Activated CD4-positive, alpha-beta T cell treated with anti-CD3 and anti-CD28 coated beads, Interleukin-2, amount 50 U/mL, for 16 hours (primary cell): ENCODE results near the gene OTUD5.
"Not testable (repeated sequence)": the region's sequence is repeated elsewhere in the genome, so short reads cannot be mapped to it uniquely, and the experiment has no call there.

Experiments used
- DNase-seq: peaks from one replicate; pipeline ENCODE4 v3.0.0-alpha.2; 2020

Gene OTUD5

DNA sequence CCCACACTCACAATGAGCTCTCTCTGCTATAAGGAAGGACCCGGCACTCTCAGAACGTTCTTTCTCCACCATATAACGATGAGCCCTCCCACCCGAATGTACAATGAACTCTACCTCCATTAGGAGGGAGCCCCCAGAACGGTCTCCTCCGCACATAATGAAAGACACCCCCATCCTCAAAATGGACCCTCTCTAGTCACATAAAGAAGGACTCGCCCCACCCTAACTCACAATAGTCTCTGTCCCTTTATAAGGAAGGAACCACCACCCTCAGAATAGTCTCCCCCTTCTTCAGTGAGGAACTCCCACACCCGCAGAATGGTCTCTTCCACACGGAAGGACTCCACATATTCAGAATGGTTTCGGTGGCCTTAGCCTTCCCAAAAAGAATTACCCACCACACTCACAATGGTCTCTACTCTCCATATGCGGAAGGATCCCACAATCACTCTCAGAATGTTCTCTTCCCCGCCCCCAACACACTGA lies 46.4 kb downstream of the OTUD5 start:
- peak; percentile 24 for DNase-seq

DNA sequence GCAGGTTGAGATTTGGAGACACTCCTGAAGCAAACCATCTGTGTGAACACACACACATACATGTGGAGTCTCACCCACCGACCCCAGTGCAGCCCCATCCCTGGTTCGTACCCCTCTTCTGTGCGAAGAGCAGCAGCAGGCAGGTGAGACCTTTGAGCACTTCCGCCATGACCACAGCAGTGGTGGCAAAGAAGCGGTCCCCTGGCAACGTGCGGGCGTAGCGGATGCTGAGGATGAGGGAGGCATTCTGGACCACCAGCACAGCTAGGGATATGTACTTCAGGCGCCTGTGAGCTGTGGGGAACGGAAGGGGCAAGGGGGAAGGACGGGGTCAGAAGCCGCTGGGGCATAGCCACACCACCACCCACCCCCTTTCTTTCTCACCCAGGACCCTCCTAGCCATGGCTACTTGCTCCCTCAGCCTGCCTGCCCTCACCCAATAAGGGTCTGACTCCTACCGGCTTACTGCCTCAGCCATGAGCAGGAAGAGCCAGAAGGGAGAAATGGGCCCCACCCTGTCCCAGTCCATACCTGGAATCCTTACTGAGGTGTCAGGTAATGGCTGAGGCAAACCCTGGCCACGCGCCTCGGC lies 47.6 kb downstream of the OTUD5 start:
- no peak for DNase-seq

DNA sequence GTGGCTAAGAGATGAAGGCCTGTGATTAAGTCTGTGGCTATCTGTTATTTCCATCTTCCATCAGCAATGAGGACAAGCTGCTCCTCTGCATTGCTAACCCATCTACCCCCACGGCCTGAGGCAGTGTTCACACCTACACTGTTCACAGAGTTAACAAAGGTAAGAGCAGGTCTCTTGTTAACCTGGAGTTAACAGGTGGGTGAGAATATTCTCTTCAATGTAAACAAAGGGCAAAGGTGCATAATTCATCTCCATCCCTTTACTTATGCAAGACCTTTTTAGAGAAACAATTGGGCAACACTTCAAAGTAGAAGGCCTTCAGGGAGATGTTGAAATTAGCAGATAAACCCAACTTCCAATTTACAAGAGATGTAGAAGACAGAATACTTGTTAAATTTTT lies 48.8 kb downstream of the OTUD5 start:
- no peak for DNase-seq

DNA sequence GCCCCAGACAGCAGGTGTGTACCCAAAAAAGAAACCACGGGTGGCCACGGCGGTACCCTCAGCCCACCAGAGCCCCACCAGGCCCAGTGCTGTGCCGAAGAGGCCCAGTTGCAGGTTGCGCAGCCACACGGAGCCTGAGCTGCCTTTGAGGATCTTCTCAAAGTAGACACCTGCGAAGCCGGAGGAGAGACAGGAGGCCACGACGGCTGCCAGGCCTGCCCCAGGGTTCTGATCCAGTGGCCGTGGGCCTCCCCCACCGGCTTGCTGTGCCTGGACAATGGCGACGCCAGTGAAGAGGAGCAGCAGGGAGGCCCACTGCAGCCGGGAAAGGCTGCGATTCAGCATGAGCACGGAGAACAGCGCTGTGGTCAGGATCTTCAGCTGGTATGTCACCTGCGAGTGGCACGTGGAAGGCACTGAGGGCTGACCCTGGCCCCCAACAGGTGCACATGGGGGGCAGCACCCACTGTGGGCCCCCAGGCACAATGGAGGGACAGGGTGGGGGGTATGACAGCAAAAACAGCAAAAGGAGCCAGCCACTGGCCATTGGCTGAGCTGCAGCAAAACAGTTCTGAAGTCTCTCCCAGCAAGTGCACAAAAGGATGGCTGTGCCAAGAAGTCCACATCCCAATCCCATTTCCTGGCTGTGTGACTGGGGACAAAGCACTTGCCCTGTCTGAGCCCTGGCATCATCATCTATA lies 52.2 kb downstream of the OTUD5 start:
- DNase-seq: no peak

DNA sequence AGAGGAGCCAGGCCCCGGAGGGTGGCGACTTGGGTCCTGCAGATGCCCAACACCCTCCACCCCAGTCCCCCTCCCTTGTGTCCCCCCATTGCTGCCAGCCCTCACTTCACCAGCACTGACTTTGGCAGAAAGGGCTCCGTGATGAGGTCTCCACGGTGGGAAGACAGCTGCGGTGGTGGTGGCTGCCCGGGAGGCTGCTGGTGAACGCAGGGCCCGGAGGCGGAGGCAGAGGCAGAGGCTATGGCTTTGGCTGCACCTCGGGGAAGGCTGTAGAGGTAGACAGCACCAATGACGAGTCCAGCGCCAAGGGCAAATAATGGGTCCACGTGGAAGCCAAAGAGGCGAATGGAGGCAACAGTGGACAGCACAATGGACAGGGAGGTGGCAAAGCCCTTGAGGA lies 52.8 kb downstream of the OTUD5 start:
- no peak for DNase-seq

DNA sequence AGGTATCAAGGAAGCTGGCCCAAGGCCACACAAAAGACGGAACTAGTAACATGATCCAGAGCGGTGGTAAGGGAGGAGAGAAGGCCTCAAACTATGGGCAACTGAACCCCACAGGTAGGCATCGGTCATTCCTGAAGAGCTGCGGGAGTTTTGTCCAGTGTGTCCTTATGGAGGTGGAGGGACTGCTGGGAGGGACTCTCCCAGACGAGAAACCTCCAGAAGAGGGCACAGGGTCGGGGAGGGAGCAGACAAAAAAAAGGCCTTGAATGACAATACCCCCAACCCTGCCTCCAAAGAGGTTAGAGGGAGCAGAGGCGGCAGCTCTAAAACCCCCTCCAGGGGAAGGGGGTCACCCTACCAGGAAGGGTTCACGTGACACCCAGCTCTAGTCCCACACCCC lies 53.2 kb downstream of the OTUD5 start:
- DNase-seq: no peak

DNA sequence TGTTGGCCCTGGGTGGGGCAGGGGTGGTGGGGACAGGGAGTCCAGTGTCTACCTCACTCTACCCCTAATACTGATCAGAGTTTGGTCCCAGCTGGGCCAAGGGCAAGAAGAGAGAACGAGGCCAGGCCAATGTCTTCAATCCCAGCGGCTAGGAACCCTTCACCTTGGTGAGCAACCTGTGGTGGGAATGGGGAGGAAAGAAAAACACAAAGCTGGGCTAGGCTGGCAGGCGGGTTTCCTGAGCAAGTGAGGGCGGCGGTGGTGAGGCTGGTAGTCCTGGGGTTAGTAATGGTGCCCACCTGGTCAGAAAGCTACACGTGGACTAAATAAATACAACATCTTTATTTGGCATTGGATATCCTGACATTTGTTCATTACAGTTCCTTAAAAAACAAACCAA lies 54.1 kb downstream of the OTUD5 start:
- DNase-seq: no peak

- no peak for DNase-seq
These were observed 54.6 kb downstream of the OTUD5 start for GRCh38 chrX:48902776-48903175.

DNA sequence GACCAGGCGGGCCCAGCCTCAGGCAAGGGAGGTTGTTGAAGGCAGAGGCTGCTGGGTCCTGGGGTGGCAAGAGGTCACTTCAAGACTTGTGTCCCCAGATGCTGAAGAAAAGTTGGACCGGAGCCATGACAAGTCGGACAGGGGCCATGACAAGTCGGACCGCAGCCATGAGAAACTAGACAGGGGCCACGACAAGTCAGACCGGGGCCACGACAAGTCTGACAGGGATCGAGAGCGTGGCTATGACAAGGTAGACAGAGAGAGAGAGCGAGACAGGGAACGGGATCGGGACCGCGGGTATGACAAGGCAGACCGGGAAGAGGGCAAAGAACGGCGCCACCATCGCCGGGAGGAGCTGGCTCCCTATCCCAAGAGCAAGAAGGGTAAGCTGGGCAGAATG lies 55.3 kb downstream of the OTUD5 start:
- no peak for DNase-seq

DNA sequence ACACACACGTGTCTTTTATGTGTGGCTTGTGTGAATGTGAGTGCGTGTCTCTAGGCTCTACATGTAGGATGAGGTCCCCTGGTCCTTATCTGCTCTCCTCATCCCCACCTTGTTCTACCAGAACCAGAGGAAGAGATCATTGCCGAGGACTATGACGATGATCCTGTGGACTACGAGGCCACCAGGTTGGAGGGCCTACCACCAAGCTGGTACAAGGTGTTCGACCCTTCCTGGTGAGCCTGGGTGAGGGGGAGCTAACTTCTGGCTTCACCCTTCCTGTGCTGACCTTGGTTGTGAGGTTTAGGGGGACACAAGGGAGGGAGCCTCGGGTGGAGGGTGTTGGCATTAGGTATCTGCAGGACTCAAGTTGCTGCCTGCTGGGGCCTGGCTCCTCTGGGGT lies 56.3 kb downstream of the OTUD5 start:
- no peak for DNase-seq

DNA sequence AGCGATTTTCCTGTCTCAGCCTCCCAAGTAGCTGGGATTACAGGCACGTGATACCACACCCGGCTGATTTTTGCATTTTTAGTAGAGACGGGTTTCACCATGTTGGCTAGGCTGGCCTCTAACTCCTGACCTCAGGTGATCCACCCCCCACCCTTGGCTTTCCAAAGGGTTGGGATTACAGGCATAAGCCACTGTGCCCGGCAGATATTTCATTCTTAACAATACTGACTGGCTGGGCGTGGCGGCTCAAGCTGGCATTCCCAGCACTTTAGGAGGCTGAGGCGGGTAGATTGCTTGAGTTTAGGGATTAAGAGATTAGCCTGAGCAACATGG lies 58.4 kb downstream of the OTUD5 start:
- no peak for DNase-seq

DNA sequence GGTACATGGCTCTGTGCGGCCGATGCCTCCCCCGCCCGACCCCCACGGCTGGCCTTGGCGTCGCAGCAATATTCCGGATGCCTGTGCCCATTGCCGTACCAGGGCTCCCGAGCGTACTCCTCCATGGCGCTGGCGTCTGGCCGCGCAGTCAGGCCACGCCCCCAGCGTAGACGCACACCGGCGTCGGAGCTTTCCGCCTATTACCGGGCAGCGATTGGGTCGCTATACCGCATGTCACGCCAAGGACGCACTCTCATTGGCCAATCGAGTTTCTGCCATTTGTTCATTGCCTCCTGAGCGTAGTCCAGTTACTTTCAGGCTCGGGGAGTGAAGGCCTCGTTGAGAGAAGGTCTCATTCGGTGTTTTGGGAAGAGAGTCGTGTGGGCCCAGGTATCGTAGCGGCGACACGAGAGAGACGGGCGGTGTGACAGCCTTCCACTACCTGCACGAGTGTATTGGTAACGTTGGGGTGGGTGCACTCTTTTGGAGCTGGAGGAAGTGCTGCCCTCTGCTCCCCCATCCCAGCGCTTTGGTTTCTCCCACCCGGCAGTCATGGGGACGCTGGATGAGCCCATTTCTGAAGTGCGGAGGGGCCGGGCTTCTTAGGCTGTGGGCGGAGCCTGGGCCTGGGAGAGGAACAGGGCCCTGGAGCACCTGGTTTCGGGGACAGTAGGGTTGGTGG lies 59.6 kb downstream of the OTUD5 start, which contains the start of the genes PQBP1 and TIMM17B:
TSS of gene PQBP1 (plus strand) at position 306 of the 682 bp plus-strand sequence. CDS start 580 bp downstream, outside the sequence.
TSS of gene TIMM17B (minus strand) at position 144 of the 682 bp plus-strand sequence. CDS start at position 125, 19 bp downstream.
- peak; percentile 93 for DNase-seq

- DNase-seq: peak; percentile 60
These were observed 60.2 kb downstream of the OTUD5 start for GRCh38 chrX:48897157-48897624.

- no peak for DNase-seq
These were observed 60.8 kb downstream of the OTUD5 start for GRCh38 chrX:48896611-48897011.

- DNase-seq: no peak
These were observed 62.5 kb downstream of the OTUD5 start for GRCh38 chrX:48894891-48895290.

GRCh38 chrX:48893556-48894348 lies 63.7 kb downstream of the OTUD5 start:
- no peak for DNase-seq

DNA sequence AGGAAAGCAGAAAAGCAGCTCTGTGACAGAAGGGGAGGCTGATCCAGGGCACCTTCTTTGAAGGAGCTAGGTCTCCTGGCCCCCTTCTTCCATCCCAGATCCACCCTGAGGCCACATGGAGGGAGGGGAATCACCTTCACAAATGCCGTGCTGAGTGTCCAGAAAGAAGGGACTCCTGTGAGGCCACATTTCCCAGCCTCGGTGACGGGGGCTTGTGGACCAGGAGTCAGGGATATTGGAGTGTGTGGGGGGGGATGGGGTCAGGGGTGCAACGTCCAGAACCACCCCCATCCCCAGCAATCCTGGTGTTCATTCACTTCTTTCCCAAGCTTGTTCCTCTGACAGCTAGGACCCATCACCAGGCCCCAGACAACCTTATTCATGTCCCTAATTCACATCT lies 64.5 kb downstream of the OTUD5 start:
- no peak for DNase-seq

GRCh38 chrX:48891402-48892288 lies 65.8 kb downstream of the OTUD5 start:
- DNase-seq: peak; percentile 75

DNA sequence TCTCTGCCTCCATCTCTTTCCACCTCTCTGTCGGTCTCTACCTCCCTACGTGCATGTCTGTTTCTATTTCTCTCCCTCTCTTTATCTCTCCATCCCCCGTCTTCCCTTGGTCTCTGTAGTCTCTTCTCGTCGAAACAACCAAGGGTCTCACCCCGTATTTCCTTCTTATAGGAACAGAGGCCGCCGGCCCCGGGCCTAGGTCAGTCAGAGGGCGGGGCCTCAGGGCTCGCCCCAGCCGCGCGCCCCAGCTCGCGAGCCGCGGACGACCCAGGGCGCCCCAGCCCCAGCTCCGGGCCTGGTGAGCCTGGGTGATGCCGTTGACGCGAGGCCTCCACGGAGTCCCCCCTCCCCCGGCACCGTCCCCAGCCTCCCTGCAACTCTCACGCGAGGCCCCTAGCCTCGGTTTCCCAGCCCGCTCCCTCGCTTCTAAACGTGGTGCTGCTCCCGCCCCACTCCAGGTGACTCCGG lies 66.4 kb downstream of the OTUD5 start:
- no peak for DNase-seq

DNA sequence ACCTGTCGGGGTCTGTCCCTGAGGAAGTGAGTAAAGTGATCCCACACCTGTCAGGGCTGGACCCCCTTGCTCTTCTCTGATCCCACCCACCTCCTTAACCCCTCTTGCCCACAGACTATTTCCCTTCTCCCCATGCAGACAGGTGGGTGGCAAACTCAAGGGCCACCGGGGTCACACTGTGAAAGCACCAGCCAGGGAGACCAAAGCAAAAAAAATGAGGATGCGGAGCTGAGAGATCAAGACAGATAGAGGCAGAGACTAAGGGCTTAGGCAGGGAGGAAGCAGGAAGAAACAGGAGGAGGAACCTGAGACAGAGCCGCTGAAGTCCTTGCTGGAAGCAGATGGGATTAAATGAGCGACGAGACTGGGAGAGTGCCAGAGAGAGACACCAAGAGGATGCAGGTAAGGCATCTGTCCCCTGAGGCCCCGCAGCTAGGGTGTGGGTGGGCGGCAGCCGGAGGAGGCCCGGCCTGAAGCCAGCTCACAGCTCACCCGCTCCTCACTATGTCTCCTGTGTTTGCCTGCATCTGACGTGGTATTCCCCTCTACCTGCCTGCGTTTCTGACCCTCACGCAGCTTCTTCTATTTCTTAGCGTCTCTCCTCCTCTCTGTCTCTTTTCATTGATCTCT lies 67.0 kb downstream of the OTUD5 start:
- no peak for DNase-seq

DNA sequence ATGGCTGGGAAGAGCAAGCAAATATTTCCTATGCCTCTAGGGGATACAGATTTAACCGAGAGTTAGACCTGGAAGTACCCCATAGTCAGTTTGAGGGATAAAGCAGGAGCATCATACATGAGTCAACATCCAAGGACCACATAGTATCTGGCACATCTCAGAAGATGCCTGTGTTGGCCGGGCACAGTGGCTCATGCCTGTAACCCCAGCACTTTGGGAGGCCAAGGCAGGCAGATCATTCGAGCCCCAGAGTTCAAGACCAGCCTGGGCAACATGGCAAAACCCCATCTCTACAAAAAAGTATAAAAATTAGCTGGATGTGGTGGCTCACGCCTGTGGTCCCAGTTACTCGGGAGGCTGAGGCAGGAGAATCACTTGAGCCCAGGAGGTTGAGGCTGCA lies 70.8 kb downstream of the OTUD5 start:
- DNase-seq: not testable (repeated sequence)
